GM19452 (cell line): Measurements from ENCODE around the gene GOLGA1.
"Not testable (repeated sequence)": the region's sequence is repeated elsewhere in the genome, so short reads cannot be mapped to it uniquely, and the experiment has no call there.

Source experiments
- ATAC-seq: cut with Tn5 transposase; IDR thresholded peaks from one replicate; pipeline ENCODE4 v1.9.1; 2021; ENCODE audit not compliant: unreplicated experiment

Gene GOLGA1, protein sequence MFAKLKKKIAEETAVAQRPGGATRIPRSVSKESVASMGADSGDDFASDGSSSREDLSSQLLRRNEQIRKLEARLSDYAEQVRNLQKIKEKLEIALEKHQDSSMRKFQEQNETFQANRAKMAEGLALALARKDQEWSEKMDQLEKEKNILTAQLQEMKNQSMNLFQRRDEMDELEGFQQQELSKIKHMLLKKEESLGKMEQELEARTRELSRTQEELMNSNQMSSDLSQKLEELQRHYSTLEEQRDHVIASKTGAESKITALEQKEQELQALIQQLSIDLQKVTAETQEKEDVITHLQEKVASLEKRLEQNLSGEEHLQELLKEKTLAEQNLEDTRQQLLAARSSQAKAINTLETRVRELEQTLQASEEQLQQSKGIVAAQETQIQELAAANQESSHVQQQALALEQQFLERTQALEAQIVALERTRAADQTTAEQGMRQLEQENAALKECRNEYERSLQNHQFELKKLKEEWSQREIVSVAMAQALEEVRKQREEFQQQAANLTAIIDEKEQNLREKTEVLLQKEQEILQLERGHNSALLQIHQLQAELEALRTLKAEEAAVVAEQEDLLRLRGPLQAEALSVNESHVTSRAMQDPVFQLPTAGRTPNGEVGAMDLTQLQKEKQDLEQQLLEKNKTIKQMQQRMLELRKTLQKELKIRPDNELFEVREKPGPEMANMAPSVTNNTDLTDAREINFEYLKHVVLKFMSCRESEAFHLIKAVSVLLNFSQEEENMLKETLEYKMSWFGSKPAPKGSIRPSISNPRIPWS

DNA sequence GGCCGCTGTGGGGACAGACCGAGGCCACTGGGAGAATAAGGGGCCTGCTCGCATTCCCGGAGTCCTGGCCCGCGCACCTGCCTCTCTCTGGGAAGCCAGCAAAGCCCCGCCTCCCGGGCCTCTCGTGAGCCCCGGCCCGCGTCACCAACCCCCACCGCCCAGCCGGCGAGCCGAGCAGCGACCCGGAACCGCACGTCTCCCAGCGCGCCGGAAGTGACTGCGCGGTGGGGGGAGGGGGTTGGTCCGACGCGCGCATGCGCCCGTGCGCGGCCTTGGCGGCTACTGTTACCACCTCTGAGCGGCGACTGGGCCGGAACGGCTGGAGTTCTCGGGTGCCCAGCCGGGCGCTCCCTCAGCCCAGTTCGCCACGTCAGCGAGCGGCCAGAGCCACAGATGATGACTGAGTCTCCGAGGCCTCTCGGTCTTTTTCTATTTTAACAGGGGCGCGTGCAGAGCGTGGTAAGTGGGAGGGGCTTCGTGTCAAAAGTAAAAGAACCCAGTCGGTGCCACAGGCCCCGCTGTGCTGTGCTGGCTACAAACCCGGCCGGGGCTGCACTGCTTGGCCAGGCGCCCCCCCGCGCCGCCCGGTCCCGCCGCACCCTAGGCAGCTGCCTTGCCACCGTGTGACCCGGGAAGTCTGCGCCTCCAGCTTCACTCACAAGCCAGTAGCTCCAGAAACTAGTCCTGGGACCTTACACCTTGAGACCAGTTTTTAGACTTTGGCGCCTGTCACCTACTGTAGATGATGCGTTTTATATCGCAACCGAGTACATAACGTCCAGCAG lies at the start of gene GOLGA1:
TSS of gene GOLGA1 (minus strand) at position 190 of the 785 bp plus-strand sequence. CDS start 2,372 bp downstream, outside the sequence.
- ATAC-seq = peak; percentile 79

- no peak for ATAC-seq
These were observed 42.8 kb upstream of the GOLGA1 start for GRCh38 chr9:124983698-124984097.

DNA sequence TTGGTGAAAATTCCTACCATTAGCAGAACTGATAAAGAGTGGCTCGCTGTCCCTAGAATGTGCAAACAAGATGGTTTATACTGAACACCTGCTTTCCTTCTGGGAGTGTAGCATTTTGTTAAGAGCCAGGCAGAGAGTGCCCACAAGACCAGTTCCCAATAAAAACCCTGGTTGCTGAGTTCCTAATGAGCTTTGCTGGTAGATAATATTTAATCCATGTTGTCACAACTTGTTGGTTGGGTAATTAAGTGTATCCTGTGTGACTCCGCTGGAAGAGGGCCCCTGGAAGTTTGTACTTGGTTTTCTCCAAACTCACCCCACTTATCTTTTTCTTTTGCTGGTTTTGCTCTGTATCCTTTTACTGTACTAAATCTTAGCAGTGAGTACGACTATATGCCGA lies 39.5 kb upstream of the GOLGA1 start:
- ATAC-seq = no peak

DNA sequence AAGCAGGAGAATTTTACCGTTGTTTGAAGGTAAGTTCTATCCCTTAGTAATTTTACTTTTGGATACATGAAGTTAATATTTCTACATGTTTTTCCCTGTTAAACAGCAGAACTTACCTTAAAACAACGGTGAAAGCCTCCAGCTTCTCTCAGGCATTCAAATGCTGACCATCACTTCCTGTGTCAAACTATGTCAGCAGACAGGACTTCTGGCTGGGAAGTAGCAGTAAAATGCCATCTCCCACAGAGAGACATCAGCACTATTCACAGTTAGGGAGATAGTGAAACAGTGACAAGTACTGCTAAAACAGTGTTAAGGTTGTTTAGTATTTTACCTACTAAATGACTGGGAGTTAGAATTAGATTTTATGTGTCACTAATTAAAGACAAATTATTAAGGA lies 34.2 kb upstream of the GOLGA1 start:
- no peak for ATAC-seq

GRCh38 chr9:124973807-124974206 lies 32.9 kb upstream of the GOLGA1 start:
- ATAC-seq = no peak

DNA sequence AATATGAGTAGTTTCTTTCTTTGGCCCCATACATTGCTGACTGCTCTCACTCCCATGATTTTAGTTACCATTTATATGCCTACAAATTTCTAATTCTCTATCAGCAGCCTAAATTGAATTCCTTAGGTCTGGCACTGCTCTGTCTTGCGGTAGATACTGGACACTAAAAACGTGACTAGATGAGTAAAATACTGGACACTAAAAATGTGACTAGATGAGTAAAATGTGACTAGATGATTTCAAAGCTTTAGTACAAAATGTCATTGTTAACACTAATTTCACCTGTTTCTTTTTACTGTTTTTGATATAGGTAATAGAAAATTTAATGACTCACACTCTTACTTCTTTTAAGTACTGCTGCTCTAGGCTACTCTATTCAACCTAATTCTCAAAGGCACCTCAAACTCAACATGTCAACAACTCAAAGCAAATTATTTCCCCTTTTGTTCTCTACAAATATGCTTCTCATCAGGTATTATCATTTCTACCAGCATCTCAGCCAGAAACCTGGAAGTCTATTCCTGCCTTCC lies 31.4 kb upstream of the GOLGA1 start:
- ATAC-seq = no peak

GRCh38 chr9:124969401-124969800 lies 28.5 kb upstream of the GOLGA1 start:
- ATAC-seq = no peak

DNA sequence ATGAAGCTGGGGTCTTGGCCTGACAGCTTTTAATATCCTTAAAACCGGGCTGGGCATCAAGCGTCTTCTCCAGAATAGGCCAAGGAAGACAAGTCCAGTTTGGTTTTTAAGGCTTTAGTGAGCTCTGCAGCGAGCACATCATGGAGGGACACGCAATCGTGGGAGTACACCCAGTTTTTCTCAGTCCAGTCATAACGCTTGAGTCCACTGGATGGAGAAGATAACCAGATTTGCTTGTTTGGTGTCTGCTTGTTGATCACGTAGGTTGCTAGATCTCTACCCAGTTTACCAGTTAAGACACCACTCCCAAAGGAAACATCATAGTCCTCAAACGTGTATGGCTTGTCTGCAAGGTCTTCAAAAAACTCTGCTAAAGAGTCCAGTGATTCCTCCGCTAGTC lies 27.4 kb upstream of the GOLGA1 start:
- ATAC-seq = no peak

- ATAC-seq = not testable (repeated sequence)
These were observed 25.1 kb upstream of the GOLGA1 start for GRCh38 chr9:124965775-124966568.

GRCh38 chr9:124964604-124965003 lies 23.7 kb upstream of the GOLGA1 start:
- no peak for ATAC-seq

DNA sequence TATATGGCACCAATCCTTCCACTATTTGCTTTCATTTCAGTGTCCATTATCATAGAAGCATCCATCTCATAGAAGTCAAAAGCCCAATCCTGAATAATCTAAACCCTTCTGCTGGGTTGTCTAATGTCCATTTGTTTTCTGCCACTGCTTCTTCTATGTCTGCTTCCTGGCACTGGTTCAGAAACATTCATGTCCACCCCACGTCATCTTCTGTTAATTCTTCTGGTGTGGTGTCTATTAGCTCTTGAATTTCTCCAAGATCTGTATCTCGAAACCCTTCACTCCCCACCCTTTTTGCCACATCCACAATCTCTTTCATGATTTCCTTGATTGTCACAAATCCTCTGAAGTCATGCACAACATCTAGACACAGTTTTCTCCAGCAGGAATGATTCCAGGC lies 23.2 kb upstream of the GOLGA1 start:
- no peak for ATAC-seq

DNA sequence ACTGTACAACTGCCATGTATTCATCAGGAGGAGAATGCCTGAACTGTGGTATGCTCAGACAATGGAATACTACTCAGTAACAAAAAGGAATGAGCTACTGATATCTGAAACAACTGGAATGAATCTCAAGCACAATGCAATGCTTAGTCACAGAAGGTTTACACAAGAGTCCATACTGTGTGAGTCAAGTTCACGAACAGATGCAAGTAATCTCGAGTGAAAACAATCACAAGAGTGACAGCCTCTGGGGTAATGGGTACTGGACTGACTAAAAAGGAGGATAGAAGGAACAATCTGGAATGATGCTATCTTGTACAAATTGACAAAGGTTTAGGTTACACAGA lies 19.5 kb upstream of the GOLGA1 start:
- no peak for ATAC-seq

GRCh38 chr9:124959671-124960408 lies 19.0 kb upstream of the GOLGA1 start:
- not testable (repeated sequence) for ATAC-seq

DNA sequence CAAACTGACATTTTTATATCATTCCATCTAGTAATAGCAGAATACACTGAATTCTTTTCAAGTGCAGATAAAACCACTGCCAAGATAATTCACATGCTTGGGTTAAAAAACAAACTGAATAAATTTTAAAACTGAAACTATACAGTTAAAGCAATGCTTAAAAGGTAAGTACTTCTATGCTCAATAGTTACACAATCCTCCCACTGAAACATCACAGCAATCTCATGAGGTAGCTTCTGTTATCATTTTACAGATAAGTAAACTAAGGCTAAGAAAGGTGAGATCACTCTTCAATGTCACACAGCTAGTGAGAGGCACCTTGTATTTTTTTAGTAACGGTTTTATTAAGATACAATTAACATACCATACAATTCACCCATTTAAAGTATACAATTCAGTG lies 13.4 kb upstream of the GOLGA1 start:
- ATAC-seq = no peak

DNA sequence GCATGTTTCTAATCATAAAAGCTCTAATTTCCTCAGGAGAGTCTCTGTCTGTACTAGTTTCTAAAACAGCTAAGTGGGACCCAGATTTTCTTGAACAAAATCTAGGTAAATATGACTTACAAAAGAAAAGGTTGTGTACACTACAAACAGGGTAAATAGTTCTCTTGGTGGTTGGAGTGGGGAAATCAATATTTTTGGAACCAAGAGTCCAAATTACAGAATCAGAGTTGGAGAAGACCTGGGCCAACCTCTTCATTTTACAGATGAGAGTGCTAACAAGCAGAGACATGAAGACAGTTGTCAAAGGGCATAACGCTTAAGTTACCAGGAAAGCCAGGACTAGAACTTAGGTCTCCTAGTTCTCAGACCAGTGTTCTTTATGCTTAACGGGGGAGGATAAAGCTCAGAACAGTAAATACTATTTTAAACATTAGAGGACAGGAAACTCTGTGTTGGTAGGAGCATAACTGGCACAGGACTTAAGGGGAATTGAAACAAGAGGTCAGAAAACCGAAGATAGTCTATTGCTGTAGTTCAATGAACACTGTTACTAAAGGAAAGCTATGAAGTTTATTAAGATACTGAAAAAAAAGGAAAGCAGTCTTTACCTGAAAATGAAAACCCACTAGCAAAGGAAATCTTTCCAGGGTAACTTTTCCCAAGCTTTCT lies 9.3 kb upstream of the GOLGA1 start:
- no peak for ATAC-seq

DNA sequence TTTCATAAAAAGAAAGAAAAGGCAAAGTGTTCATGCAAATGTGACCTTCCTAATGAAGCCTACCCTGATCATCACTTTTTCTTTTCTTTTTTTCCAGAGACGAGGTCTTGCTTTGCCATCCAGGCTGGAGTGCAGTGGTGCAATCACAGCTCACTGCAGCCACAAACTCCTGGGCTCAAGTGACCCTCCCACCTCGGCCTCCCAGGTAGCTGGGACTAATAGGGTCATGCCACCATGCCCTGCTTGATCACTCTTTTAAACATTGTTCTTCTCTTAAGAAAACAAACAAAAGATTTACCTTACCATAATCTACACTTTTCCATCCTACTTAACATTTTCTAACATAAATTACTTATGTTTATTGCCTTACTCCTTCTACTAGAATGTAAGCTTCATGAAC lies 8.5 kb upstream of the GOLGA1 start:
- ATAC-seq = no peak

DNA sequence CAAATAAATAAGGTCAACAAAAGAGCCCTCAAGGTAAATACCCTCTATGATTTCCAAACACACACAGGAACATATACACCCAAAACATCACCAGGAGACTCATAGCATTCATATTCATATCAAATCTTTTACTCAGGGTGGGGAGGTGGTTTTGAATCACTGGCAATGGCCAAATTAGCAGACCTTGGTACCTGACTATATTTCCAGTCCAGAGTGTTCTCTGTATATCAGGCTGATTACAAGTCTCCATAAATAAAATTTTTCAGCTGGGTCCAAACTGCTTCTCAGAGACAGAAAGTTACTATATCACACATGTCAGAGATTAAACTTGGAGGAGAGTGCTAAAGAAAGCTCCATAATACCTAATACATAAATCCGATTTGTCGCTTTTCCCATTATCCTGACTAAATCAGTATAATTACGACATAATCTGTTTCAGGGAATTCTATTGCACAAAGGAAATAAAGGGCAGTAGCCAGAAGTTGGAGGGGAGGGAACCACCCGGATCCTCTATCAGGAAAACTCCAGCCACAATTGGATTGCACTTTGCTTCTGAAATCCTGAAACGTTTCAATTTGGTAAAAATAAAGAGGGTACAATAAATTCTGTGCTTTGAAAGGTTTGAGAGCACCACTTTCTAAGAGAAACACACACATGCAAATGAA lies 7.0 kb upstream of the GOLGA1 start:
- no peak for ATAC-seq

GRCh38 chr9:124946167-124946566 lies 5.3 kb upstream of the GOLGA1 start:
- no peak for ATAC-seq
